Measurements from ENCODE around the gene TRAF7.

Gene TRAF7

GRCh38 chr16:2184962-2185361, 29.4 kb downstream of the TRAF7 start:
- in situ Hi-C loops (cut with MboI; ENCODE audit: low sequenced_read_pairs, unreplicated experiment), result no loop called here

GRCh38 chr16:2186064-2186463, 30.5 kb downstream of the TRAF7 start:
- TF ChIP-seq CTCF (IDR thresholded peaks at IDR 0.05; ENCODE audit: borderline replicate concordance, control extremely low read depth, extremely low read depth, insufficient read depth, missing control alignments), result no peak
- no peak for DNase-seq (ENCODE audit: low spot score)
- in situ Hi-C loops (cut with MboI; ENCODE audit: low sequenced_read_pairs, unreplicated experiment), result no loop called here

More at GRCh38 chr16:2184962-2185361, 29.4 kb downstream of the TRAF7 start:
- TF ChIP-seq CTCF (IDR thresholded peaks at IDR 0.05; ENCODE audit: borderline replicate concordance, control extremely low read depth, extremely low read depth, insufficient read depth, missing control alignments), result no peak
- no peak for DNase-seq (ENCODE audit: low spot score)

- no peak for TF ChIP-seq CTCF (IDR thresholded peaks at IDR 0.05; ENCODE audit: borderline replicate concordance, control extremely low read depth, extremely low read depth, insufficient read depth, missing control alignments)
- in situ Hi-C loops (cut with MboI; ENCODE audit: low sequenced_read_pairs, unreplicated experiment), result no loop called here
- DNase-seq (ENCODE audit: low spot score), result no peak
These were observed 30.9 kb downstream of the TRAF7 start for GRCh38 chr16:2186505-2186904.

- TF ChIP-seq CTCF (IDR thresholded peaks at IDR 0.05; ENCODE audit: borderline replicate concordance, control extremely low read depth, extremely low read depth, insufficient read depth, missing control alignments), result no peak
- in situ Hi-C loops (cut with MboI; ENCODE audit: low sequenced_read_pairs, unreplicated experiment), result no loop called here
- DNase-seq (ENCODE audit: low spot score), result no peak
These were observed 31.6 kb downstream of the TRAF7 start for GRCh38 chr16:2187212-2187611.

- in situ Hi-C loops (cut with MboI; ENCODE audit: low sequenced_read_pairs, unreplicated experiment), result no loop called here
- TF ChIP-seq CTCF (IDR thresholded peaks at IDR 0.05; ENCODE audit: borderline replicate concordance, control extremely low read depth, extremely low read depth, insufficient read depth, missing control alignments), result no peak
- DNase-seq (ENCODE audit: low spot score), result no peak
These were observed 32.8 kb downstream of the TRAF7 start for GRCh38 chr16:2188395-2188794.

- in situ Hi-C loops (cut with MboI; ENCODE audit: low sequenced_read_pairs, unreplicated experiment), result no loop called here
- no peak for TF ChIP-seq CTCF (IDR thresholded peaks at IDR 0.05; ENCODE audit: borderline replicate concordance, control extremely low read depth, extremely low read depth, insufficient read depth, missing control alignments)
- no peak for DNase-seq (ENCODE audit: low spot score)
These were observed 33.8 kb downstream of the TRAF7 start for GRCh38 chr16:2189252-2189893.
